Mesenchymal stem cell (in vitro differentiated cells and primary cell): ENCODE results near the gene TREX2.

Source experiments
- DNase-seq: peaks from one replicate; pipeline ENCODE4 v3.0.0-alpha.2; 2013
- H2AFZ ChIP-seq: one replicate; pipeline ENCODE4 v1.6.1; 2013; ENCODE audit warnings: low read depth, mild to moderate bottlenecking, control low read depth, inconsistent platforms, low read length, moderate library complexity
- H2AK5ac ChIP-seq: 2 replicates; pipeline ENCODE4 v1.6.1; 2013; ENCODE audit warnings: low read length, moderate library complexity, mild to moderate bottlenecking, inconsistent platforms; ENCODE audit not compliant: severe bottlenecking
- H2BK120ac ChIP-seq: one replicate; pipeline ENCODE4 v1.6.1; 2013; ENCODE audit warnings: low read depth, mild to moderate bottlenecking, inconsistent platforms, low read length, moderate library complexity
- H2BK12ac ChIP-seq, 2 experiments: one replicate each; pipeline ENCODE4 v1.6.1; 2013; ENCODE audit warnings: inconsistent platforms in 2 of 2, low read length in 2 of 2, mild to moderate bottlenecking in 2 of 2, moderate library complexity in 2 of 2, control low read depth in 1 of 2
- H2BK15ac ChIP-seq: one replicate; pipeline ENCODE4 v1.6.1; 2013; ENCODE audit warnings: mild to moderate bottlenecking, low read depth, inconsistent platforms; ENCODE audit not compliant: poor library complexity, severe bottlenecking
- H2BK5ac ChIP-seq: 2 replicates; pipeline ENCODE4 v1.6.1; 2013; ENCODE audit warnings: low read depth, mild to moderate bottlenecking, low read length, control low read depth, inconsistent platforms; ENCODE audit not compliant: poor library complexity, severe bottlenecking
- H3K14ac ChIP-seq, 2 experiments: one replicate each; pipeline ENCODE4 v1.6.1; 2013; ENCODE audit warnings: inconsistent platforms in 2 of 2, low read length in 2 of 2, control low read depth in 1 of 2, mild to moderate bottlenecking in 1 of 2, moderate library complexity in 1 of 2
- H3K18ac ChIP-seq, 2 experiments: one replicate each; pipeline ENCODE4 v1.6.1; 2013; ENCODE audit warnings: inconsistent platforms in 2 of 2, low read length in 2 of 2, control low read depth in 1 of 2, low read depth in 1 of 2, mild to moderate bottlenecking in 1 of 2
- H3K23ac ChIP-seq, 2 experiments: one replicate each; pipeline ENCODE4 v1.6.1; 2013; ENCODE audit warnings: inconsistent platforms in 2 of 2, low read length in 2 of 2, mild to moderate bottlenecking in 2 of 2, moderate library complexity in 2 of 2, control low read depth in 1 of 2
- H3K27ac ChIP-seq: 2 replicates; pipeline ENCODE4 v1.5.1; 2013; ENCODE audit warnings: mild to moderate bottlenecking, moderate library complexity, low read length, control low read depth, inconsistent platforms; ENCODE audit not compliant: poor library complexity, severe bottlenecking
- H3K27me3 ChIP-seq, 2 experiments: 2 replicates each; pipeline versions ENCODE4 v1.6.1 to v1.7.0; 2013; ENCODE audit warnings: low read length in 2 of 2, mild to moderate bottlenecking in 2 of 2, moderate library complexity in 2 of 2, control low read depth in 1 of 2, inconsistent platforms in 1 of 2; ENCODE audit not compliant: control insufficient read depth in 1 of 2, insufficient read depth in 1 of 2
- H3K36me3 ChIP-seq, 2 experiments: 2 replicates each; pipeline versions ENCODE4 v1.6.1 to v1.7.0; 2013; ENCODE audit warnings: low read length in 2 of 2, control low read depth in 1 of 2, inconsistent platforms in 1 of 2, low read depth in 1 of 2, mild to moderate bottlenecking in 1 of 2; ENCODE audit not compliant: insufficient read depth in 2 of 2, control insufficient read depth in 1 of 2
- H3K4ac ChIP-seq, 2 experiments: one replicate each; pipeline ENCODE4 v1.6.1; 2013; ENCODE audit warnings: inconsistent platforms in 2 of 2, low read length in 2 of 2, mild to moderate bottlenecking in 2 of 2, moderate library complexity in 2 of 2, control low read depth in 1 of 2, low read depth in 1 of 2
- H3K4me1 ChIP-seq: 2 replicates; pipeline ENCODE4 v1.6.1; 2013; ENCODE audit warnings: low read depth, low read length, control low read depth; ENCODE audit not compliant: control insufficient read depth, insufficient read depth
- H3K4me2 ChIP-seq: 2 replicates; pipeline ENCODE4 v1.6.1; 2013; ENCODE audit warnings: low read length, mild to moderate bottlenecking, inconsistent platforms; ENCODE audit not compliant: poor library complexity, severe bottlenecking
- H3K4me3 ChIP-seq, 2 experiments: 2 replicates each; pipeline versions ENCODE4 v1.5.1 to v1.7.0; 2013; ENCODE audit warnings: low read length in 2 of 2, mild to moderate bottlenecking in 2 of 2, control low read depth in 1 of 2, low read depth in 1 of 2; ENCODE audit not compliant: insufficient read depth in 1 of 2
- H3K79me1 ChIP-seq: replicated peaks from 2 replicates; pipeline ENCODE4 v1.6.1; 2013; ENCODE audit warnings: mild to moderate bottlenecking, control low read depth, low read length, inconsistent platforms; ENCODE audit not compliant: poor library complexity, severe bottlenecking
- H3K9ac ChIP-seq: 2 replicates; pipeline ENCODE4 v1.7.0; 2013; ENCODE audit warnings: mild to moderate bottlenecking, low read length, moderate library complexity
- H3K9me3 ChIP-seq: 2 replicates; pipeline ENCODE4 v1.7.0; 2013; ENCODE audit warnings: mild to moderate bottlenecking, low read length; ENCODE audit not compliant: control insufficient read depth
- H4K8ac ChIP-seq: one replicate; pipeline ENCODE4 v1.6.1; 2013; ENCODE audit warnings: inconsistent platforms, mild to moderate bottlenecking, low read length, moderate library complexity
- H4K91ac ChIP-seq: one replicate; pipeline ENCODE4 v1.6.1; 2013; ENCODE audit warnings: mild to moderate bottlenecking, low read length, inconsistent platforms
- WGBS: methylation state at CpG from one replicate; pipeline ENCODE4 v1.1.7; 2013; ENCODE audit warnings: mixed read lengths; 5-methylcytosine and 5-hydroxymethylcytosine counted together

Gene TREX2

GRCh38 chrX:153469811-153470410 lies 24.1 kb upstream of the TREX2 start:
- no peak overlapping the region for H4K8ac ChIP-seq
- peaks cover 0 to 10% of the 10 kb centered on the region in 2 experiments for H3K27me3 ChIP-seq
- H2BK120ac ChIP-seq = no peak overlapping the region
- no peak overlapping the region for H4K91ac ChIP-seq
- no peak overlapping the region for H2BK12ac ChIP-seq
- H3K9me3 ChIP-seq = no peaks in the 10 kb centered on the region
- no peak overlapping the region for H3K4ac ChIP-seq
- peaks cover 17% of the 10 kb centered on the region for H3K79me1 ChIP-seq
- H2AFZ ChIP-seq = peak overlapping the region; percentile 27
- DNase-seq = peak; percentile 58
- no peak overlapping the region for H3K14ac ChIP-seq
- 0% methylated on average over 28 of the region's 32 CpGs for WGBS
- H3K4me3 ChIP-seq = peak overlapping the region; percentile 71 to 83
- H3K18ac ChIP-seq = peak overlapping the region in 1 of 2 experiments; percentile 54
- no peak overlapping the region for H2AK5ac ChIP-seq
- peak overlapping the region; percentile 96 for H3K4me2 ChIP-seq
- no peak overlapping the region for H2BK5ac ChIP-seq
- H3K27ac ChIP-seq = no peak overlapping the region
- H3K36me3 ChIP-seq = peaks cover 0 to 25% of the 10 kb centered on the region in 2 experiments
- no peak overlapping the region for H3K23ac ChIP-seq
- H3K9ac ChIP-seq = peak overlapping the region; percentile 73
- no peak overlapping the region for H2BK15ac ChIP-seq
- peaks cover 27% of the 10 kb centered on the region for H3K4me1 ChIP-seq

GRCh38 chrX:153468008-153468580 lies 22.2 kb upstream of the TREX2 start:
- Histone ChIP-seq H3K14ac (no peak overlapping the region), H2BK120ac (no peak overlapping the region), H3K4ac (no peak overlapping the region), H3K36me3 (peaks cover 0 to 36% of the 10 kb centered on the region in 2 experiments), H3K23ac (no peak overlapping the region), H4K91ac (no peak overlapping the region), H2AFZ (no peak overlapping the region), H3K79me1 (peaks cover 17% of the 10 kb centered on the region), H3K27ac (no peak overlapping the region), H3K9me3 (no peaks in the 10 kb centered on the region), H2AK5ac (no peak overlapping the region), H2BK12ac (no peak overlapping the region), H2BK5ac (no peak overlapping the region), H3K4me3 (no peak overlapping the region), H2BK15ac (no peak overlapping the region), H3K9ac (no peak overlapping the region), H4K8ac (no peak overlapping the region), H3K27me3 (peaks cover 0 to 12% of the 10 kb centered on the region in 2 experiments), H3K18ac (no peak overlapping the region), H3K4me2 (no peak overlapping the region), H3K4me1 (peaks cover 26% of the 10 kb centered on the region)
- 85% methylated on average over 11 of the region's 12 CpGs for WGBS
- no peak for DNase-seq

GRCh38 chrX:153465691-153466380 lies 20.0 kb upstream of the TREX2 start:
- Histone ChIP-seq H3K23ac (no peak overlapping the region), H2AFZ (no peak overlapping the region), H4K8ac (no peak overlapping the region), H3K14ac (no peak overlapping the region), H3K27me3 (peaks cover 0 to 17% of the 10 kb centered on the region in 2 experiments), H3K36me3 (peaks cover 4 to 46% of the 10 kb centered on the region in 2 experiments), H3K4me3 (no peak overlapping the region), H3K18ac (no peak overlapping the region), H2AK5ac (no peak overlapping the region), H3K4me1 (peaks cover 18% of the 10 kb centered on the region), H2BK12ac (no peak overlapping the region), H3K4me2 (no peak overlapping the region), H2BK15ac (no peak overlapping the region), H3K79me1 (peaks cover 19% of the 10 kb centered on the region), H2BK120ac (no peak overlapping the region), H4K91ac (no peak overlapping the region), H3K4ac (no peak overlapping the region), H3K9ac (no peak overlapping the region), H2BK5ac (no peak overlapping the region), H3K27ac (no peak overlapping the region), H3K9me3 (no peaks in the 10 kb centered on the region)
- WGBS = 91% methylated on average over 12 of the region's 19 CpGs
- no peak for DNase-seq

GRCh38 chrX:153464116-153464515 lies 18.3 kb upstream of the TREX2 start:
- peaks cover 0 to 17% of the 10 kb centered on the region in 2 experiments for H3K27me3 ChIP-seq
- H2AK5ac ChIP-seq = no peak overlapping the region
- H3K4me2 ChIP-seq = no peak overlapping the region
- no peaks in the 10 kb centered on the region for H3K9me3 ChIP-seq
- peaks cover 23% of the 10 kb centered on the region for H3K4me1 ChIP-seq
- H3K36me3 ChIP-seq = peaks cover 4 to 46% of the 10 kb centered on the region in 2 experiments
- no peak overlapping the region for H3K23ac ChIP-seq
- DNase-seq = no peak
- H2BK5ac ChIP-seq = no peak overlapping the region
- H3K4ac ChIP-seq = no peak overlapping the region
- peaks cover 13% of the 10 kb centered on the region for H3K79me1 ChIP-seq
- H3K9ac ChIP-seq = no peak overlapping the region
- whole genome bisulfite sequencing = 64% methylated on average over 4 of the region's 5 CpGs
- no peak overlapping the region for H3K14ac ChIP-seq
- no peak overlapping the region for H4K91ac ChIP-seq
- H3K4me3 ChIP-seq = no peak overlapping the region
- H2AFZ ChIP-seq = no peak overlapping the region
- no peak overlapping the region for H2BK12ac ChIP-seq
- H2BK120ac ChIP-seq = no peak overlapping the region
- H3K18ac ChIP-seq = no peak overlapping the region
- no peak overlapping the region for H3K27ac ChIP-seq
- H4K8ac ChIP-seq = no peak overlapping the region
- H2BK15ac ChIP-seq = no peak overlapping the region
